Testis (tissue), 2 donors: ENCODE measurements around the gene LETM1.

Experiments
- POLR2A ChIP-seq: fragments of 450-650 bp; IDR thresholded peaks from one replicate; pipeline ENCODE4 v1.6.1; 2017; ENCODE audit warnings: antibody characterized with exemption, mild to moderate bottlenecking, moderate library complexity
- TF ChIP-seq, protein P1 (sequence below), 3 experiments: fragments of 450-650 bp in 2 of 3; fragments of 200-600 bp in 1 of 3; sonication (generic) in 1 of 3; IDR thresholded peaks; one replicate each; pipeline ENCODE4 v1.5.1; 2016 to 2019; ENCODE audit warnings: antibody characterized with exemption in 3 of 3, mild to moderate bottlenecking in 2 of 3, moderate library complexity in 1 of 3

DNA sequence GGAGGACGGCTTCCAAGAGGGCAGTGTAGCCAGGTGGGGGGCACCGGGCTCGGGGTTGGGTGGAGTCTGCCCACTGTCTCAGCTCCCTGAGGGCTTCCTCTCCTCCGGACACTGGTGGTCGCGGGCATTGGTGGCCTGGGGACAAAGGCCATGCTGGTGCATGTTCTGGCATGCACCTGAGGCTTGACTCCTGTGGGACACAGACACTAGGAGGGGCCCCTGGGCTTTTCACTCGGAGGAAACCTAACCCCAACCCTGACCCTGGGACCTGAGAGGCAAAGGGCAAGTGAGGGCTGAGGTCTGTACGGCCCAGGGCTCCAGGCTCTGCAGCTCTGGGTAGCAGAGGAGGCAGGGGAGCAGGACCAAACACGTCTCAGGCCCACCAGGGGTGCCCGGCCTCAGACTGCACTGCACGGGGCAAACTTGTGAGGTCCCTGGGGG is 85.1 kb downstream of the LETM1 start:
- TF ChIP-seq, protein P1, sequence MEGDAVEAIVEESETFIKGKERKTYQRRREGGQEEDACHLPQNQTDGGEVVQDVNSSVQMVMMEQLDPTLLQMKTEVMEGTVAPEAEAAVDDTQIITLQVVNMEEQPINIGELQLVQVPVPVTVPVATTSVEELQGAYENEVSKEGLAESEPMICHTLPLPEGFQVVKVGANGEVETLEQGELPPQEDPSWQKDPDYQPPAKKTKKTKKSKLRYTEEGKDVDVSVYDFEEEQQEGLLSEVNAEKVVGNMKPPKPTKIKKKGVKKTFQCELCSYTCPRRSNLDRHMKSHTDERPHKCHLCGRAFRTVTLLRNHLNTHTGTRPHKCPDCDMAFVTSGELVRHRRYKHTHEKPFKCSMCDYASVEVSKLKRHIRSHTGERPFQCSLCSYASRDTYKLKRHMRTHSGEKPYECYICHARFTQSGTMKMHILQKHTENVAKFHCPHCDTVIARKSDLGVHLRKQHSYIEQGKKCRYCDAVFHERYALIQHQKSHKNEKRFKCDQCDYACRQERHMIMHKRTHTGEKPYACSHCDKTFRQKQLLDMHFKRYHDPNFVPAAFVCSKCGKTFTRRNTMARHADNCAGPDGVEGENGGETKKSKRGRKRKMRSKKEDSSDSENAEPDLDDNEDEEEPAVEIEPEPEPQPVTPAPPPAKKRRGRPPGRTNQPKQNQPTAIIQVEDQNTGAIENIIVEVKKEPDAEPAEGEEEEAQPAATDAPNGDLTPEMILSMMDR (IDR thresholded peaks at IDR 0.05): no peak
- no peak for TF ChIP-seq POLR2A
